Ramos (cell line): Measurements from ENCODE around the gene SLC25A25.
"Not testable (repeated sequence)": the region's sequence is repeated elsewhere in the genome, so short reads cannot be mapped to it uniquely, and the experiment has no call there.

ENCODE experiments used
- in situ Hi-C: fragments of 300-500 bp; cut with MboI; formaldehyde crosslinking; loops from one replicate; pipeline ENCODE4 v1.14.3; 2022; ENCODE audit warnings: low sequenced_read_pairs; ENCODE audit not compliant: unreplicated experiment

The SLC25A25 gene

DNA sequence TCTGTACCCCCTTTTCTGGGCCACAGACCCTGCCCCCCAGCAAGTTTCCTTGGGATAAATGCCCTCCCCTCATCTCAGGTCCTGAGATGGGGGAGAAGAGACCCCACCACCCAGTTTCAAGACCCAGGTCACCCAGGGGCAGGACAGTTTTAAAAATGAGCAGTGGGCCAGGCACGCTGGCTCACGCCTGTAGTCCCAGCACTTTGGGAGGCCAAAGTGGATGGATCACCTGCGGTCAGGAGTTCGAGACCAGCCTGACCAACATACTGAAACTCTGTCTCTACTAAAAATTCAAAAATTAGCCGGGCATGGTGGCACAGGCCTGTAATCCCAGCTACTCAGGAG, 53.4 kb downstream of the SLC25A25 start:
- in situ Hi-C loops = no loop called here

DNA sequence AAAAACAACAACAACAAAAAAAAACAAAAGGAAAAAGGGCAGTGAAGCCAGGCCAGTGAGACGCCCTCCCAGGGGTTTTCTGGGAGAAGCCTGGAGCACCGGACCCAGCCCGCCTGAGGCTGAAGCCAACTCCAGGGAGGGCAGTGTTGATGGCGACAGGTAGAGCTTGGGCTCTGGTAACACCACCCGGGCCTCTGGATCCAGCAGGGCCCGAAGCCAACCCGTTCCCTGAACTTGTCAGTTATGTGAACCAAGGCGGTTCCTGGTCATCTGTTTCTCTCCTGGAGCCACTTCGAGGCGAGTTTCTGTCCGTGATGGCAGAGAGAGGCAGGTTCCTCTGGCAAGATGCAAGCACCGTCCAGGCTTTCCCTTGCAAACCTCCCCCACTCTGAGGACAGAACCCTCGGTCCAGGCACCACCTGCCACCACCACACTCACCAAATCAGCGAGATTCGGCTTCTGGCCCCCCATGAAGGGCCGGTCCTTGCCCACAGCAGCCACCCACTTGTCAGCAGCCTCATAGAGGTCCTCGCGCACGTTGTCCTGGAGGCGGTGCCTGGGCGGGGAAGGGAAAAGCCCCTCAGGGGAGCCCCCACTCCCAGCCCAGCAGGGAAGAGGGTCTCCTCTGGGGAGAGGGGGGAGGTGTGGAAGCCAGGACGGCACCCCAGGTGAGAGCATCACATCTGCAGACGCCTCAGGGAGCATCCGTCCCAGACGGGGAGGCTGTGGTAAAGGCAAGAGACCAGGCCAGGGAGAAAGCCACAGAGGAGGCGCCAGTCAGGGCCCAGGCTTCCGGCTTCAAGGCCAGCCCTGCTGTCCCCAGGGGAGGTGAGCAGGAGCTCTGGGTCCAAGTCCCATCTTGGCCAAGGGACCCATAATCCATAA, 54.1 kb downstream of the SLC25A25 start:
- in situ Hi-C loops = no loop called here

GRCh38 chr9:128122809-128123175, 54.8 kb downstream of the SLC25A25 start:
- in situ Hi-C loops = no loop called here

DNA sequence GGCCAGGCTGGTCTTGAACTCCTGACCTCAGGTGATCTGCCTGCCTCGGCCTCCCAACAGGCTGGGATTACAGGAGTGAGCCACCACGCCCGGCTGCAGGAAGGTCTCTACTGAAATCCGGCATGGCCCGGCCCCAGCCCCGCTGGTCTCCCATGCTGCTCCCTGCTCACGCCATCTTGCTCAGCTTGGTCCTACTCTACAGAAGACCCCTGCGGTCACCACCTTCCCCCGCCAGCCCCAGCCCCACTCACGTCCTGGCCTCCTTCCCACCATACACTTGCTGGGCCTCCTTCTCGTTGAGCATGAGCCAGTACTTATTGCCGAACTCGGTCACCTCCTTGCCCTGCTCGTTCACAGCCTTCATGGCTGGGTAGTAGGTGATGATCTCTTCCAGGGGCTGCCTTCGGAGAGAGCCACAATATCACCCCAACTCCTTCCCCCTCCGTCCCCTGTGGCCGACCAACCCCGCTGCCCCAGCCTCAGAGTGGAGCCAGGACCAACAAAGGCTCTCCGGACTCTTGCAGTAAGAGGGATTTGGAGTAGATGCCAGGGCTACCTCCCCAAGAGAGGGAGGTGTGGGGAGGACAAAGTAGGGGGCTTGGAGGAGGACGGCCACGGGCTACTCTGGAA, 55.5 kb downstream of the SLC25A25 start:
- in situ Hi-C loops = no loop called here

DNA sequence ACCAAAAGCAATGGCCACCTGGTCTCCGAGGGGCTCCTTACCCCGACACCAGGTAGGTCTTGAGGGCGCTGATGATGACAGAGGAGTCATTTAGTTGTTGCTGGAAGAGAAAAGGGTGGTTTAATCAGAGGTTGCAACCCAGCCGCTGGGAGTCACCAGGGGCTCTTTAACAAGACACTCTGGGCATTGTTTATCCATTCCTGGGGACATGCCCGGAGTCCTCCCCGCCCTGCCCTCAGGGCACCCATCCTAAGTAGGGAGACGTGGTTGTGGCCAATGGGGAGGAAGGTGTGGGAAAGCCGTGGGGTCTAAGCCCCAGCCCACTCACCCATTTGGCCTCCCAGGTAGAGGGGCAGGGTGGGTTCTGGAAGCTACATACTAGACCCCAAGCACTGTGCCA, 56.4 kb downstream of the SLC25A25 start:
- in situ Hi-C loops = no loop called here

GRCh38 chr9:128124873-128125579, 57.0 kb downstream of the SLC25A25 start:
- in situ Hi-C loops = no loop called here

DNA sequence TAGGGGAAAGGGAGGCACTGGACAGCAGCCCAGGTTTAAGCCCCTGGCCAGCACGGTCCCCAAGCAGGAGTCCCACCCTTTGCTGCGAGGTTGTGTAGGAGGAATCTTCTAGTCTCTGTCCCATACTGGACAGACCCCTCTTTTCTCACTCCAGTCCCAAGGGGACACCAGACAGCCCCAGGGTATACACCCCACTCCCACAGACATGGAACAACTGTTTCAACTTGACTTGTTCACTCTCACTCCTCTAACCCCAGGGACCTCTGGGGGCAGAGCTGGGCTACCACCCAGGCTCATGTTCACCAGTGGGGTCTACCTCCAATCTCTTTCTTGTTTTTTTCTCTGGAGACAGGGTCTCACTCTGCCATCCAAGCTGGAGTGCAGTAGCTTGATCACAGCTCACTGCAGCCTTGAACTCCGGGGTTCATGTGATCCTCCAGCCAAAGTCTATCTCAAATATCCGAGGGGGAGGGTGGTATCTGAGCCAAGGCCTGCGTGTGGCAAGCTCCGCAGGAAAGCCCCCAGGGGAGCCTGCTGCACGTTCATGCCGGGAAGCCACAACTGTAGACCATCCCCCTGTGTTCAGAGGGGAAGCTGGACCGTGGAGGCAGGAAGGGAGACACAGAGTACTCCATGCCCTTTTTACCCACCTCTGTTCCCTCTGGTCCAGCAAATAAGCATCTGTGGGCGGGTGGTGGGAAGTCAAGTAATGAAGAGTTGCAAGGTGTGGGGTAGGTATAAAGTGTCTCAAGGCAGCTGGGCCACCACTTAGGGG, 57.7 kb downstream of the SLC25A25 start:
- in situ Hi-C loops = no loop called here

DNA sequence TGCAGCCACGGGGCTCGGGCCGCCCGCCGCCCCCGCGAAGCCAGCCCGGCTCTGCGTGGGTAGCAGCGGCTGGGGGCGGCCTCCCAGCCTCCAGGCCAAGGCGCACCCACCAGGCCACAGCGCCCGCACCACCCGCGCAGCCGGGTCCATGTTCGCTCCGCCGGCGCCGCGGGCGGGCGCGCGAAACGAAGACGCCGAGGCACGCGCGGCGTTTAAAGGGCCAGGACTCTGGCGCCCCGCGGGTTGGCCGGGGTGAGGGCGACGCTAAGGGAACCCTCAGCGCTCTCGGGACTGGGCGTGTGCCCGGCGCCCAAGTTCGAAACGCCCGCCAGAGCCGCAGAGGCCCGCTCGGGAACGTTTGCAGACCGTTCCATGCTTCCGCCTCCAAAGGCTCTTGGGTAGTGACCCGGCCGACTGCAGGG, 59.5 kb downstream of the SLC25A25 start, which contains the start of gene PTGES2:
TSS of gene PTGES2 (minus strand) at position 162 of the 422 bp plus-strand sequence. CDS start at position 150, 12 bp downstream.
- in situ Hi-C loops = no loop called here

DNA sequence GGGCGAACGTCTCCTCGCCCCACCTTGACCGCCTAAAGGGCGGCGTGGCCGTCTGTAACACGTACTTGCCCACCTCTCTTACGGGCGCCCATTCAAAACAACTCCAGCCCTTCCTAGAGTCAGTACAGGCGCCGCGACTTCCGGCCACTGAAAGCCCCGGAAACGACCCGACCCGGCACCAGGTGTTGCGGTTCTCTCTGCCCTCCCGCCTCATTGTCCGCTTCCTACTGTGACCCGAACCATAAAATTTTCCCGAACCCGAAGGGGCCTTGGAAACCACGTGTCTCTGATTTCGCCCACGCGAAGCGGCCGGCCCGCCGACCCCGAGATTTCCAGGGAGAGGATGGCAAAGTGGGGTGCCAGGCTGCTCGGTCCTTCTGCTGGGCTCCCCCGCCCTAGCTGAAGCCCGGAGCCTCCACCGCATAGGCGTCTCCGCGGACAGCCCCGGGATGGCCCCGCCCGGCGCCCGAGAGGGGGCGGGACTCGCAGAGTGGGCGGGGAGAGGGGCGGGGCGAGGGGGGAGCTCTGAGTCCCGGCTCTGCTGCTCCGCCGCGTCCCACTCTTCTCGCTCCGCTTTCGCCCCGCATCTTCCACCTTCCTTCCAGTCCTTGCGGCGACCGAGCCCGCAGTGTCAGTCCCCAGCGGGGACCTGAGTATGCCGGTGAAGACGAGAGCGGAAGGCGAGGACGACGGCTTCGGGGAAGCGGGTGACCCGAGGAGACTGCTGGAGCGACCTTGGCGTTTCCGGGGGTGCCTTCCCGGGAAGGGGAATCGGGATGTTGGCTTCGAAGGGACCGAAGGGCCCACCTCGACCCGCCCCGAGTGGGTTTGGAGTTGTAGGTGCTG, 60.2 kb downstream of the SLC25A25 start:
- in situ Hi-C loops = no loop called here

DNA sequence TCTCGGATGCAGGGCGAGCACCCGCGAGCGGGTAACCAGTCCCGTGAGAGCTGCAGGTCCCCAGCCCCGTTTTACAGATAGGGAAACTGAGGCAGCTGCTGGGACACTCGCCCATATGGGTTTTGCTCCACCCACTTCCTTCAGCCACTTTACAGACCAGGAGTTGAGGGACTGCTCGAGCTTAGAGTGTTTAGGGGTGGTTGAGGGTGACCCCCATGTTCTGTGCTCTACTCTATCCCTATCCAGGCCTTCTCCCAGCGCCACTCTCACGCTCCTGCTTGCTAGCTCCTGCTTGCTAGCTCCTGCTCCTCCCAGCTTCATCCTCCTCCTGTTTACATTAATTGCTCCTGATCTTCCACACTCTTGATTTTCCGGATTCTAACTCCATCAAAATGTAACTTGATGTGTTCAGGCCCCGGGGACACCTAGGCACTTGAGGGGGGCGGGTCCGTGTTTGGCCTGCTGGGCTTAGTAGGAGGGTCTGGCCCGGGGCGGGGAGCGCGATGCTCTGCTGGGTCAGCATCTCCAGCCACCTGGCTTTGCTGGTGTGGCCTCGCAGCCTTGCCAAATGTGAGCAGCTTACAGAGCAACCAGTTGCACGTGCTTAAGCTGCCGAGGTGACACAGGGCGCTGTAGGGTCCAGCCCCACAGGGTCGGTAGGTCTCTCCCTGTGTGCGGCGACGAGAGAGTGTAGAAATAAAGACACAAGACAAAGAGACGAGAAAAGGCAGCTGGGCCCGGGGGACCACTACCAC, 61.0 kb downstream of the SLC25A25 start:
- in situ Hi-C loops = no loop called here

- in situ Hi-C loops = not testable (repeated sequence)
Measured at GRCh38 chr9:128129976-128130590, 62.1 kb downstream of the SLC25A25 start.

DNA sequence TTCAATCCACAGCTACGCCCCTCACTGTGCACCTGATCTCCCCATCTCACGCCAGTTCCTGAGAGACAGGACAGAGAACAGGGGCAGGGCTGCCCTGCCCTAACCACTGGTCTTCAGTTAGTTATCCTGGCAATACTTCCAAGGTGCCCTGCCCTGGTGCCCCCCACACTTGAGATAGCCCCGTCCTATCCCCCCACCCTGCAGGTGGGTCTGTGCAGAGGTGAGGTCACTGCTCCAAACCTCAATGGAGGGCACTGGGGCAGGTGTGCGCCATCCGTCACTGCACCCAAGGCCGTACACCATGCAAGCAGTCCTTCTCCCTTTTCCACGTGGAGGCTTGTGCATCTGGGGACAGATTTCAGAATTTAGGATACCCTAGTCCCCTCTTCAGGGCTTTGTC, 62.6 kb downstream of the SLC25A25 start:
- in situ Hi-C loops = not testable (repeated sequence)

GRCh38 chr9:128131346-128131745, 63.3 kb downstream of the SLC25A25 start:
- in situ Hi-C loops = not testable (repeated sequence)

GRCh38 chr9:128132139-128132538, 64.1 kb downstream of the SLC25A25 start:
- in situ Hi-C loops = not testable (repeated sequence)

- in situ Hi-C loops = not testable (repeated sequence)
Measured at GRCh38 chr9:128135561-128135960, 67.5 kb downstream of the SLC25A25 start.

GRCh38 chr9:128136816-128137793, 69.1 kb downstream of the SLC25A25 start:
- in situ Hi-C loops = no loop called here

DNA sequence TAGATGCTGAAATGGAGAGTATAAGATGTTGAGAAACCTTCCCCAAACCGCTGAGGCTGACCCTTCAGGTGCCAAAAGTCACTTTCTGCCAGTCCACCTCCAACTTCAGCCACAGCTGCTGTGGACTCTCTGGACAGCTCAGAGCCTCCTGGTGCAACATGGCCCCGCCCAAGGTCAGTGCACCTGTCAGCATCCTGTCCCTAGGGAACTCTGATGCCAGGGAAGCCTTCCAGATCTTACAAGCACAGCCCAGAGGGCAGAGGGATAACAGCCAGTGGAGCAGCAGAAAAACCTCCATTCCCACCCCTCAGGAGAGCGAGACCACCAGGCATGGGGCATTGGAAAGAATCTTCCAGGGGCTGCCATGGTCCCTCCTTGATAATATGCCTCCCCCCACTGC, 70.0 kb downstream of the SLC25A25 start:
- in situ Hi-C loops = no loop called here
